HG02588 (cell line): Measurements from ENCODE around the gene FBXL13.
"Not testable (repeated sequence)": the region's sequence is repeated elsewhere in the genome, so short reads cannot be mapped to it uniquely, and the experiment has no call there.

ENCODE experiments used
- ATAC-seq: cut with Tn5 transposase; IDR thresholded peaks from one replicate; pipeline ENCODE4 v1.9.1; 2021; ENCODE audit warnings: mild to moderate bottlenecking, moderate library complexity; ENCODE audit not compliant: unreplicated experiment

The FBXL13 gene

GRCh38 chr7:103074519-103075336 lies at the start of gene FBXL13, which contains the start of gene ARMC10:
TSS of gene FBXL13 (minus strand) at chr7:103074796.
TSS of gene ARMC10 (plus strand) at chr7:103075140. CDS start at chr7:103075273, 133 bp downstream.
- ATAC-seq = peak; percentile 92

- ATAC-seq = no peak
These were observed 48.9 kb upstream of the FBXL13 start for GRCh38 chr7:103123529-103123928.

GRCh38 chr7:103121641-103122040 lies 47.0 kb upstream of the FBXL13 start:
- no peak for ATAC-seq

GRCh38 chr7:103120362-103120761 lies 45.8 kb upstream of the FBXL13 start:
- no peak for ATAC-seq

- ATAC-seq = no peak
These were observed 45.2 kb upstream of the FBXL13 start for GRCh38 chr7:103119791-103120291.

- no peak for ATAC-seq
These were observed 42.9 kb upstream of the FBXL13 start for GRCh38 chr7:103117465-103117864.

GRCh38 chr7:103116991-103117390 lies 42.4 kb upstream of the FBXL13 start:
- no peak for ATAC-seq

- no peak for ATAC-seq
These were observed 41.9 kb upstream of the FBXL13 start for GRCh38 chr7:103116511-103116910.

GRCh38 chr7:103115771-103116170 lies 41.2 kb upstream of the FBXL13 start:
- no peak for ATAC-seq

- ATAC-seq = no peak
These were observed 40.0 kb upstream of the FBXL13 start for GRCh38 chr7:103114576-103115008.

GRCh38 chr7:103113164-103113563 lies 38.6 kb upstream of the FBXL13 start:
- no peak for ATAC-seq

- ATAC-seq = not testable (repeated sequence)
These were observed 32.1 kb upstream of the FBXL13 start for GRCh38 chr7:103106703-103107070.

GRCh38 chr7:103106005-103106702 lies 31.6 kb upstream of the FBXL13 start:
- no peak for ATAC-seq

- no peak for ATAC-seq
These were observed 26.9 kb upstream of the FBXL13 start for GRCh38 chr7:103101543-103101942.

- no peak for ATAC-seq
These were observed 25.8 kb upstream of the FBXL13 start for GRCh38 chr7:103100348-103100747.

- ATAC-seq = no peak
These were observed 22.4 kb upstream of the FBXL13 start for GRCh38 chr7:103097041-103097440.

- not testable (repeated sequence) for ATAC-seq
These were observed 21.0 kb upstream of the FBXL13 start for GRCh38 chr7:103095558-103095957.

GRCh38 chr7:103094102-103094501 lies 19.5 kb upstream of the FBXL13 start:
- no peak for ATAC-seq

GRCh38 chr7:103093429-103093828 lies 18.8 kb upstream of the FBXL13 start:
- no peak for ATAC-seq

GRCh38 chr7:103092321-103092720 lies 17.7 kb upstream of the FBXL13 start:
- ATAC-seq = not testable (repeated sequence)

- ATAC-seq = no peak
These were observed 8.6 kb upstream of the FBXL13 start for GRCh38 chr7:103083210-103083609.

- no peak for ATAC-seq
These were observed 7.9 kb upstream of the FBXL13 start for GRCh38 chr7:103082497-103082896.
